Breast epithelium (tissue), 4 donors: Measurements from ENCODE around the gene PRKN. TPM values are rescaled to one million over a fixed set of nuclear protein-coding genes. Genes with fewer than 3 reads are reported as not detected.

Experiments
- DNase-seq, 2 donors: peaks; one replicate each; pipeline ENCODE4 v3.0.0-alpha.2; 2019; ENCODE audit warnings: low spot score in 2 of 2
- H3K27ac ChIP-seq, 2 donors: fragments of 200-600 bp; sonication (generic) in 1 of 2; one replicate each; pipeline ENCODE4 v1.5.1; 2016 to 2019; ENCODE audit warnings: mild to moderate bottlenecking in 1 of 2
- H3K27me3 ChIP-seq, 2 donors: fragments of 200-600 bp; sonication (generic) in 1 of 2; one replicate each; pipeline versions ENCODE4 v1.5.1 to v1.6.0; 2017 to 2019; ENCODE audit warnings: control low read depth in 1 of 2, mild to moderate bottlenecking in 1 of 2
- H3K36me3 ChIP-seq: fragments of 200-600 bp; one replicate; pipeline ENCODE4 v1.5.1; 2019
- H3K4me1 ChIP-seq, 2 donors: fragments of 200-600 bp; sonication (generic); one replicate each; pipeline ENCODE4 v1.5.1; 2016 to 2019; ENCODE audit warnings: control low read depth in 1 of 2
- H3K4me3 ChIP-seq, 3 donors: fragments of 200-600 bp; sonication (generic); 1 replicate in 2 of 3; 2 replicates in 1 of 3; pipeline ENCODE4 v1.5.1; 2016 to 2019; ENCODE audit warnings: mild to moderate bottlenecking in 3 of 3, moderate library complexity in 2 of 3
- H3K9me3 ChIP-seq, 2 donors: fragments of 200-600 bp; sonication (generic) in 1 of 2; one replicate each; pipeline ENCODE4 v1.5.1; 2016 to 2019; ENCODE audit warnings: control low read depth in 1 of 2
- CTCF ChIP-seq, 3 donors: fragments of 450-650 bp; IDR thresholded peaks; one replicate each; pipeline ENCODE4 v1.5.1; 2016 to 2017; ENCODE audit warnings: antibody characterized with exemption in 3 of 3, mild to moderate bottlenecking in 3 of 3, moderate library complexity in 3 of 3
- POLR2A ChIP-seq: fragments of 450-650 bp; IDR thresholded peaks from one replicate; pipeline ENCODE4 v1.6.1; 2016; ENCODE audit warnings: antibody characterized with exemption, mild to moderate bottlenecking, moderate library complexity
- POLR2AphosphoS5 ChIP-seq, 3 donors: sonication (generic); formaldehyde crosslinking; IDR thresholded peaks; one replicate each; pipeline ENCODE4 v1.6.1; 2017; ENCODE audit warnings: antibody characterized with exemption in 3 of 3
- intact Hi-C: fragments of 100-400 bp; cut with DNase I; formaldehyde crosslinking; loops from one replicate; pipeline ENCODE4 v1.15.1; 2023; ENCODE audit warnings: low total_unique reads
- total RNA-seq, 3 donors: library from RNA; depleted of rRNA; stranded (reverse); fragments of >200 nt; gene quantifications; one replicate each; pipeline ENCODE4 v1.1.0, GENCODE V29; 2016

PRKN gene
- total RNA-seq, 3 donors from 2014 or later, result 7.2 to 19.0 (median 11.2) TPM

- no peak overlapping the region for H3K27ac ChIP-seq
- no peak for TF ChIP-seq POLR2AphosphoS5 (IDR thresholded peaks at IDR 0.05)
- TF ChIP-seq POLR2A, result no peak
- no peak for TF ChIP-seq CTCF (IDR thresholded peaks at IDR 0.05)
- no peaks in the 10 kb centered on the region for H3K36me3 ChIP-seq
- no peaks in the 10 kb centered on the region for H3K9me3 ChIP-seq
- no peaks in the 10 kb centered on the region for H3K27me3 ChIP-seq
- no peak overlapping the region for H3K4me3 ChIP-seq
- intact Hi-C loops, result no loop called here
- no peak for DNase-seq
- H3K4me1 ChIP-seq, result no peaks in the 10 kb centered on the region
Observed at GRCh38 chr6:162229093-162229492, 498.5 kb downstream of the PRKN start.

- H3K4me1 ChIP-seq, result no peaks in the 10 kb centered on the region
- no peaks in the 10 kb centered on the region for H3K27me3 ChIP-seq
- no peak for TF ChIP-seq POLR2A
- TF ChIP-seq POLR2AphosphoS5 (IDR thresholded peaks at IDR 0.05), result no peak
- TF ChIP-seq CTCF (IDR thresholded peaks at IDR 0.05), result no peak
- DNase-seq, result no peak
- H3K4me3 ChIP-seq, result no peak overlapping the region
- intact Hi-C loops, result no loop called here
- H3K27ac ChIP-seq, result no peak overlapping the region
- H3K36me3 ChIP-seq, result no peaks in the 10 kb centered on the region
- H3K9me3 ChIP-seq, result no peaks in the 10 kb centered on the region
Observed at GRCh38 chr6:162226803-162227202, 500.8 kb downstream of the PRKN start.

- no peaks in the 10 kb centered on the region for H3K27me3 ChIP-seq
- no peak overlapping the region for H3K27ac ChIP-seq
- TF ChIP-seq CTCF (IDR thresholded peaks at IDR 0.05), result no peak
- no peak for TF ChIP-seq POLR2AphosphoS5 (IDR thresholded peaks at IDR 0.05)
- TF ChIP-seq POLR2A, result no peak
- no peaks in the 10 kb centered on the region for H3K36me3 ChIP-seq
- intact Hi-C loops, result no loop called here
- H3K4me3 ChIP-seq, result no peak overlapping the region
- no peaks in the 10 kb centered on the region for H3K4me1 ChIP-seq
- H3K9me3 ChIP-seq, result no peaks in the 10 kb centered on the region
- DNase-seq, result no peak
Observed at GRCh38 chr6:162222521-162222920, 505.0 kb downstream of the PRKN start.

GRCh38 chr6:162220876-162221275, 506.7 kb downstream of the PRKN start:
- no peaks in the 10 kb centered on the region for H3K36me3 ChIP-seq

GRCh38 chr6:162219266-162219665, 508.3 kb downstream of the PRKN start:
- Histone ChIP-seq H3K9me3 (no peaks in the 10 kb centered on the region), H3K4me1 (no peaks in the 10 kb centered on the region), H3K4me3 (no peak overlapping the region), H3K27ac (no peak overlapping the region), H3K36me3 (no peaks in the 10 kb centered on the region), H3K27me3 (no peaks in the 10 kb centered on the region)
- intact Hi-C loops, result no loop called here
- no peak for DNase-seq
- no peak for TF ChIP-seq CTCF (IDR thresholded peaks at IDR 0.05)
- no peak for TF ChIP-seq POLR2AphosphoS5 (IDR thresholded peaks at IDR 0.05)
- no peak for TF ChIP-seq POLR2A

More at GRCh38 chr6:162220876-162221275, 506.7 kb downstream of the PRKN start:
- Histone ChIP-seq H3K9me3 (no peaks in the 10 kb centered on the region), H3K27ac (no peak overlapping the region), H3K27me3 (no peaks in the 10 kb centered on the region), H3K4me1 (no peaks in the 10 kb centered on the region), H3K4me3 (no peak overlapping the region)
- TF ChIP-seq POLR2A, result no peak
- no peak for TF ChIP-seq CTCF (IDR thresholded peaks at IDR 0.05)
- TF ChIP-seq POLR2AphosphoS5 (IDR thresholded peaks at IDR 0.05), result no peak
- intact Hi-C loops, result no loop called here
- no peak for DNase-seq
